Testis (tissue), 3 donors: ENCODE data around the gene WDR82. TPM values are rescaled to one million over a fixed set of nuclear protein-coding genes. Genes with fewer than 3 reads are reported as not detected.

Experiments
- DNase-seq: peaks from one replicate; pipeline ENCODE4 v3.0.0-alpha.2; 2019
- H3K27ac ChIP-seq, 2 donors: fragments of 200-600 bp; sonication (generic); one replicate each; pipeline ENCODE4 v1.5.1; 2019
- H3K27me3 ChIP-seq: fragments of 200-600 bp; sonication (generic); one replicate; pipeline ENCODE4 v1.5.1; 2019
- H3K36me3 ChIP-seq: fragments of 200-600 bp; sonication (generic); one replicate; pipeline ENCODE4 v1.5.1; 2017; ENCODE audit warnings: low read depth; ENCODE audit errors: missing control alignments
- H3K4me1 ChIP-seq: fragments of 200-600 bp; sonication (generic); one replicate; pipeline ENCODE4 v1.5.1; 2019
- H3K4me3 ChIP-seq, 2 donors: fragments of 200-600 bp; sonication (generic); one replicate each; pipeline ENCODE4 v1.5.1; 2017 to 2019
- H3K9me3 ChIP-seq: fragments of 200-600 bp; sonication (generic); one replicate; pipeline ENCODE4 v1.5.1; 2017
- POLR2A ChIP-seq: fragments of 450-650 bp; IDR thresholded peaks from one replicate; pipeline ENCODE4 v1.6.1; 2017; ENCODE audit warnings: antibody characterized with exemption, mild to moderate bottlenecking, moderate library complexity
- WGBS, 2 donors: methylation state at CpG; one replicate each; pipeline ENCODE4 v1.1.5; 2018; 5-methylcytosine and 5-hydroxymethylcytosine counted together
- intact Hi-C: fragments of 100-400 bp; cut with DNase I; formaldehyde crosslinking; loops from one replicate; pipeline ENCODE4 v1.15.1; 2023; ENCODE audit warnings: low total_unique reads
- polyA plus RNA-seq: library from polyadenylated mRNA; stranded (reverse); fragments of 350-450 nt; fragmentation: Illumina TruSeq; extraction: RNeasy Lipid Tissue Mini Kit (QIAGEN cat#74804); gene quantifications from one replicate; pipeline ENCODE4 v1.2.3, GENCODE V29; 2014; ENCODE audit warnings: low read depth, low replicate concordance; ENCODE audit not compliant: insufficient read depth
- total RNA-seq, 2 donors: library from RNA; depleted of rRNA; stranded (reverse); fragments of >200 nt; gene quantifications; one replicate each; pipeline ENCODE4 v1.2.3, GENCODE V29; 2016
- TF ChIP-seq, protein P1 (sequence below), 3 experiments: fragments of 450-650 bp in 2 of 3; fragments of 200-600 bp in 1 of 3; sonication (generic) in 1 of 3; IDR thresholded peaks; one replicate each; pipeline ENCODE4 v1.5.1; 2016 to 2019; ENCODE audit warnings: antibody characterized with exemption in 3 of 3, mild to moderate bottlenecking in 2 of 3, moderate library complexity in 1 of 3

Gene WDR82
- total and polyA plus RNA-seq, 3 donors from 2014 or later = 76.1 to 85.7 (median 80.9) TPM

DNA sequence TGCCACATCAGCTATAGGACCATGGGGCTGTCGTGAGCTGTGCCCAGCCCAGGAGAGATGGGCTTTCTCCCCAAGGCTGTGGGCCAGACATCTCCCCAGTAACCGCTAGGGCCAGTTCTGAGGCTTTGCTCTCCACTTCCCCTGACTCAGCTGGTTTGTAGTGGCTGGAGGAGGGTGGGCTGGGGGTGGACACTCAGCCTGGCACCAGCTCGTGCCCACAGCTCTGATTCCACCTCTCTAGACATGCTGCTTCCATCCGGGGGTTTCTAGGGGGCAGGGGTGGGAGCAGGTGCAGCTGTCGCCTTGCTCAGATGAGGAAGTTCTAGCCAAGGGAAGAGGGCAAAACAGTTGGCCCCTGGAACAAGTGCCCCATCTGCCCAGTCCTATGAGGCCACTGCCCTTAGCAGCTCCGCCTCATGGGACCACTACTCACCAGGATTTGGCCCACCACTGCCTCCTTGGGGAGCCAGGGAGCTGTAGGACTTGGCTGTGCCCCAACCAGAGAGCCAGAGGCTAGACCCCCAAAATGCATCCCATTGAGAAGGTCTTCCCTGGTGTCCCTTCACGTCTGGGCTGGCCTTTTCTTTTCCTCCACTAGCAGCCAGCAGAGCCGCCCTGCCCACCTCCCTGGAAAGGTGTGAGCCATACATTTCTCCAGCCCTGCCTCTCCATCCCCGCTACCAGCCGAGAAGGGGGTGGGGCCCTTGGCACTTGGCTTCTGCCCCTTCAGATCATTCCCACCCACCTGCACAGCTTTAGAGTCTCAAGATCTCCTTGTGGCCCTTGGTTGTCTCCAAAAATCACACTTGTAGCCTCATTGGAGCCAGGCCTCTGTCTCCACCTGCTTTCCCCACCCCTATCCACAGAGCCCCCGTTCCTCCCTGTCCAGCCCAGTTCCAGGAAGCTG is 19.0 kb upstream of the WDR82 start:
- Histone ChIP-seq H3K4me3 (no peak overlapping the region), H3K27me3 (no peaks in the 10 kb centered on the region), H3K27ac (no peak overlapping the region), H3K9me3 (no peaks in the 10 kb centered on the region), H3K4me1 (peaks cover 39% of the 10 kb centered on the region), H3K36me3 (no peaks in the 10 kb centered on the region)
- intact Hi-C loops = no loop called here
- no peak for TF ChIP-seq POLR2A
- TF ChIP-seq, protein P1, sequence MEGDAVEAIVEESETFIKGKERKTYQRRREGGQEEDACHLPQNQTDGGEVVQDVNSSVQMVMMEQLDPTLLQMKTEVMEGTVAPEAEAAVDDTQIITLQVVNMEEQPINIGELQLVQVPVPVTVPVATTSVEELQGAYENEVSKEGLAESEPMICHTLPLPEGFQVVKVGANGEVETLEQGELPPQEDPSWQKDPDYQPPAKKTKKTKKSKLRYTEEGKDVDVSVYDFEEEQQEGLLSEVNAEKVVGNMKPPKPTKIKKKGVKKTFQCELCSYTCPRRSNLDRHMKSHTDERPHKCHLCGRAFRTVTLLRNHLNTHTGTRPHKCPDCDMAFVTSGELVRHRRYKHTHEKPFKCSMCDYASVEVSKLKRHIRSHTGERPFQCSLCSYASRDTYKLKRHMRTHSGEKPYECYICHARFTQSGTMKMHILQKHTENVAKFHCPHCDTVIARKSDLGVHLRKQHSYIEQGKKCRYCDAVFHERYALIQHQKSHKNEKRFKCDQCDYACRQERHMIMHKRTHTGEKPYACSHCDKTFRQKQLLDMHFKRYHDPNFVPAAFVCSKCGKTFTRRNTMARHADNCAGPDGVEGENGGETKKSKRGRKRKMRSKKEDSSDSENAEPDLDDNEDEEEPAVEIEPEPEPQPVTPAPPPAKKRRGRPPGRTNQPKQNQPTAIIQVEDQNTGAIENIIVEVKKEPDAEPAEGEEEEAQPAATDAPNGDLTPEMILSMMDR (IDR thresholded peaks at IDR 0.05) = no peak
- no peak for DNase-seq
- 67 to 70% methylated on average over 9 to 11 of the region's 11 CpGs for WGBS, 2 donors

DNA sequence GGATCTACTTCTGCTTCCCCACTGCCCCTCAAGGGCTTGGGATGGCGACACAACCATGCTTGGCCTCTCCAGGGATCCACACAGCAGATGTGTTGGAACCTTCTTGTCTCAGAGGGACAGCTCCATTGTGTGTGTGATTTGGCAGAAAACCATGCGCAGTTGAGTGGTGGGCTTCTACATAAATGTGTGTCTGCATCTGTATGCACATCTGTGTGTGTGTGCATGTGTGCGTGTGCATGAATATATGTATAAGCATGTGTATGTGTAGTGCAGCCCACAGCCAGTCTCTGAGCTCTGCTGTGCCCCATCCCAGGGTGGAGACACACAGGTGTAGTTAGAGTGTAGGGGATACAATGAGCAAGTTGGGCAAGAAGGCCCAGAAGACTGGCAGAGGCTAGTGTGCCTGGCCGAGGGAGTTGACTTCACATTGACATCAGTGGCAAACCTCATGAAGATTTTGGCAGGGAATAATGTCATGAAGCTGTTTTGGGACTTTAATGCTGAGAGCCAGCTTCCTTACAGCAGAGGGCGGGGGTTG is 17.3 kb upstream of the WDR82 start:
- TF ChIP-seq, protein P1 (IDR thresholded peaks at IDR 0.05) = no peak
- no peak for TF ChIP-seq POLR2A
- no peak for DNase-seq
- WGBS, 2 donors = 92 to 93% methylated on average over 5 of the region's 5 CpGs

DNA sequence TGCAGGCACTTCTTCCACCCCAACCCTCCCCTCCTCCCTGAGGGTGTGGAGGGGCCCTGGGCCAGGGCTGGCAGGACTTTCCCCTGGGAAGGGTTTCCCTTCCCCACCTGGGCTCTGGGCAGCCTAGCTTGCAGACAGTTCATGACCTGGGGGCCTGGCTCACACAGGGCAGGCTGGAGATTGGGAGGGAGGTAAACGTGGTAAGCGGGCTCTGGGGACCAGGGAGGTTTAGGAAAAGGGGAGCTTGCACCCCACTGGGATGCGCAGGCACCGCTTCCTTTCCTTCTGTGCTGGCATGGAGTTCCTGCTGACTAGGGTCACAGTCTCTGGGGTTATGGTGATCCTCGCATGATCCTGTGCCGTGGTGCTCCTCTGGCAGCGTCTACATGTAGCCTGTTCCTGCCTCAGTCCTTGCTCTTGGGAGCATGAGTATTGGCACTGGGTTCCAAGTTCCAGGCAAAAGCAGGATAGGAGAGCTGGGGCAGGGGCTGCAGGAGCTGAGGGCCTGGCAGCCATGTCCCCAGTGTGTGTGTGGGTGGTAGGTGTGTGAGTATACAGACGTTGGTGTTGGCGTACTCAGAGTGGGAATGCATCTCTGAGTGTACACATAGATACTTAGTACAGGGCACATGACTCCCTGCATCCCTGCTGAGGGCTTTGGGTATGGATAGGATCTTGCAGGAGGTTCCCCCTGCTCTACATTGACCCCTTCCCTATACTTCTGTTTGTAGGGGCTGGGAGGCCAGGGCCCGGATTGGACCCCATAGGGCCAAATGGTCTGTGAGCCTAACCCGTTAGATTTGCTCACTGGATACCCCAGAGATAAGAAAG is 16.1 kb upstream of the WDR82 start:
- no peaks in the 10 kb centered on the region for H3K9me3 ChIP-seq
- TF ChIP-seq, protein P1 (IDR thresholded peaks at IDR 0.05) = no peak
- TF ChIP-seq POLR2A = no peak
- H3K36me3 ChIP-seq = no peaks in the 10 kb centered on the region
- intact Hi-C loops = loop anchor here (5.0 kb wide), 1 partner anchor 48 kb away; no protein-coding TSS in a partner anchor
- no peak for DNase-seq
- WGBS, 2 donors = 81 to 82% methylated on average over 11 of the region's 11 CpGs
- H3K4me3 ChIP-seq = no peak overlapping the region
- no peaks in the 10 kb centered on the region for H3K27me3 ChIP-seq
- peaks cover 24% of the 10 kb centered on the region for H3K4me1 ChIP-seq
- H3K27ac ChIP-seq = no peak overlapping the region

More for the DNA sequence above, 17.3 kb upstream of the WDR82 start:
- Histone ChIP-seq H3K36me3 (no peaks in the 10 kb centered on the region), H3K27ac (no peak overlapping the region), H3K9me3 (no peaks in the 10 kb centered on the region), H3K27me3 (no peaks in the 10 kb centered on the region), H3K4me1 (peaks cover 35% of the 10 kb centered on the region), H3K4me3 (no peak overlapping the region)
- intact Hi-C loops = no loop called here

DNA sequence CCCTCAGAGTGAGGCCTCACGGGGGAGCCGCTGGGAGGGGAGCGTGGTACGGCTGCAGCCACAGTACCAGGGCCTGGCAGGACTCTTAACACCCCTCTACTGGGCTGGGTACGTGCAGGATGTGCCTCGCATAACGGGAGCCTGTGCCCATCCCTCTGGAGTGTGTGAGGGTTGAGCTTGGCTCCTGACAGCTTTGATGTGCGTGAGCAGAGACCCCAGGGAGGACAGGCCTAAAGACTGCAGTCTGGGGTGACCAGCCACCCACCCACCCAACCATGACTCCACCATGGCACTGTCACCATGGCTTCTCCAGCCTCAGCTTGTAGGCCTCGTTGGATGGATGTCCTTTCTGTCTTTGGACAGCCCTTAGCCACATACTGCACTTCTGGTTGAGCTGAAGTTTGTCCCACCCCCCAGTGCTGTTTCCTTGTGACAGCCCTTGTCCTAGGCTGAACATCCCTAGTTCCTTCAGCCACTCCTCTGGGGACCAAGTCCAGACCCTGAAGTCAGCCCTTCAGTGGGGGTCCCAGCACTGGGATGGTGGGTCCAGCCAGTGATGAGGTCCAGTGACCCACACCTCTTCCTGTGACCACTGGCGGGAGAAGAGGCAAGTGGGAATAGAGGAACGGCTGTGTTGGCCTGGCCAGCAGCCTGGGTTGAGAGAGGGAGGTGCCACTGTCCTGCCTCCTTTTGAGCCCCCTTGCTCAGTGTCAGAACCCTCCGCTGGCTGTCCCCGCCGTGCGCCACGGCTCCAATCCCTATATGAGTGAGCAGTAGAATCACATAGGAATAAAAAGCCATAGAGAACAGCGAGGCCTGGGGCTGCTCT is 15.3 kb upstream of the WDR82 start:
- WGBS, 2 donors = 76 to 82% methylated on average over 14 to 17 of the region's 17 CpGs
- Histone ChIP-seq H3K27me3 (no peaks in the 10 kb centered on the region), H3K9me3 (no peaks in the 10 kb centered on the region), H3K4me1 (peaks cover 22% of the 10 kb centered on the region), H3K4me3 (no peak overlapping the region), H3K27ac (no peak overlapping the region), H3K36me3 (no peaks in the 10 kb centered on the region)
- intact Hi-C loops = loop anchor here (5.0 kb wide), 1 partner anchor 49 kb away; no protein-coding TSS in a partner anchor
- TF ChIP-seq, protein P1 (IDR thresholded peaks at IDR 0.05) = no peak
- TF ChIP-seq POLR2A = no peak
- no peak for DNase-seq
